Activated CD4-positive, alpha-beta T cell treated with anti-CD3 and anti-CD28 coated beads for 1 hour (primary cell): ENCODE measurements around the gene RERG.
"Not testable (repeated sequence)": the region's sequence is repeated elsewhere in the genome, so short reads cannot be mapped to it uniquely, and the experiment has no call there.

ENCODE experiments used
- DNase-seq: peaks from one replicate; pipeline ENCODE4 v3.0.0-alpha.2; 2020

RERG gene

DNA sequence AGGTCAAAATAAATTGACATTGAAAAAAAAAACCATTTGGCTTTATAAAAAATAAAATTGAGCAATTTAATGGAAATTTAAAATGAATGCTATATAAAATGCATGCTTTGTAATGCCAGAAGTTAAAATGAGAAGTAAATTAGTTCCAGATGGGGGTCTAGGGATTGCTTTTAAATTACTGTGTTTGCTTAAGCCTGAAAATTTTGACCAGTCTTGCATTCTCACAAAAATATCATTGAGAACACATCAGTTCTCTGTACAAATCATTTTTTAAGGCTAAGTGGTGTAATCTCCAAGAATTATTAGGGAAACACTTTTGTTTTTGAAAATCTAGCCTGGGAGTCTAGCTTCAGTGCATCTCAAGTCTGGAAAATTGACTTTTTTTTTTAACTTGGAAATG, 90.7 kb downstream of the RERG start:
- DNase-seq: no peak

DNA sequence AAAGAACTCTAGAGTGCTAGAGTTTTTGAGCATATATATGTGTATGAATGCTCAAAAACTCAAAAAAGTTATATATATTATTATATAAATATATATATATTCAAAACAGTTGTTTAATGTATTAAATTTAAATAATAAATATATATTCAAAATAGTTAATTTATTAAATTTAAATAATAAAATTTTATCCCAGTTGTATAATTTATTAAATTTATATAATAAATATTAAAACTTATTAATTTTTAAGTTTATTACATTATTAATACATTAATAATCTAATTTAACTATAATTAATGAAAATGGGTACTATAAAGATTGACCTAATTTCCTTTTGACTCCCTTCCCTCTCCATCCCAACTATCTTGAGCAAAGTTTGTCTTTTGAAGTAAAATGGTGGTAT, 97.8 kb downstream of the RERG start:
- no peak for DNase-seq

DNA sequence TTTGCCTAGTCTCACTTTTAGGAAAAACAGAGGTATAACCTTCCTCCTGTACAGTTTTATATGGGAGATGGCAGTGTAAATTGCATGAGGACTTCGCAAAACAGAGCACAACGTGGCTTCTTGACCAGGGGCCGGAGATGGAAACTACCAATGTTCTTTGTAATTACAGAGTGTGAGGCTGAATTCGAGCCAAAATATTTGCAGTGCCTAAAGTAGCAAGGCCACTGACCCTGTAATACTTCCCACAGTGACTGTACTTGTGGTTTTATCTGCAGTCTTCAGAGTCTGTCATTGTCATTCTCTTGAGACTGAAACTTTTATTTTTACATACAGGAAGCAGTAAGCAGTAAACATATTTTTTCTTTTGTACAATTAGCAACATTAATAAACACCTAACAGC, 98.9 kb downstream of the RERG start:
- DNase-seq: no peak

DNA sequence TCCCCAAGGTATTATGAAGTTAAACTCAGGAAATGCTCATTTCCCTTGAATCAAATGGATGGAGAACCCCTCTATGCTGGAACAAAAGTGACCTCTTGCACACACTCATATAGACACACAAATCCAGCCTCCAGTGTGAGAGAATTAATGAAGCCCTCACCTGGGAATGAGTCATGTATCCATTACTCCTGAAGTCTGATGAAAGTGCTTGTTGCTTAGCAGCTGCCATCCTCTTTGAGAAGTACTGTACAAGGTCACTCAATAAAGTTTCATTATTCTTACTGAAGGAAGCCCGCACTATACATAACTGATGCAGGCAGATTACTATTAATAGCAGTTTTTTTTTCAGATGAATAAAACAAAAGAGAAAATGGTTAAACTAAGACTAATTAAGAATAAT, 102.3 kb downstream of the RERG start:
- DNase-seq: no peak

DNA sequence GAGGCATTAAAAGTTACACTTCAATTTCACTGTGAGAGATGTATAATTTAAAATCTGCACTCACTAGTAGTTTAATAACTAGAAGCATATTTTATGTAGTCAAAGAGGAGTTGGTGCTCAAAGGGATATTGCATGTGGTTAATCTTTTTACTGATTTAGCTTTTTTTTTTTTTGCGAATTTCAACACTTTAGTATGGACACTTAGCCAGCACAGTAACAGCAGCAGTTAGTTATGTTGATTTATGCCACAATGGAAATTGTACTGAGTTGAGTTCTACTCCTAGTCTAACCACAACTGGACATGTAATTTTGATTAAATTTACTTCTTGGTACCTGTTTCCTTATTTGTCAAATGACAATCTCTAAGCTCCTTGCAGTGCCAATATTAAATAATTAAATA, 104.2 kb downstream of the RERG start:
- no peak for DNase-seq

DNA sequence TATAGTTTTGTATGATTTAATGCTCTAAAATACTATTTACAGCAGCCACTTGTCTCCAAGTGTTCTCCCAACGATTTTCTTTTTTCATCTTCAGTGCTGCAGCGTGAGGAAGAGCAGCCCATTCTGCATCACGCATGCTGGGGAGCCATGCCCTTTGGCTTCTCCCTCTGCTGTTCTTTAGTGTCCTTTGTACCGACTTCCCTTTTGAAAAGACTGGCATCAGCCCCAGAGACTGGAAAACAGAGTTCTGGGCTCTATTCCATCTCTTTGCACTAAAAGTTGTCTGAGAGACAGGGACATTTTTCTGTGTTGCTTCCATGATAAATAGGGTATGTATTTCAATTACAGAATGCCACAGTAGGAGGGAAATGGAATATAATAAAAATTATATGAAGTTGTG, 105.1 kb downstream of the RERG start:
- DNase-seq: no peak

DNA sequence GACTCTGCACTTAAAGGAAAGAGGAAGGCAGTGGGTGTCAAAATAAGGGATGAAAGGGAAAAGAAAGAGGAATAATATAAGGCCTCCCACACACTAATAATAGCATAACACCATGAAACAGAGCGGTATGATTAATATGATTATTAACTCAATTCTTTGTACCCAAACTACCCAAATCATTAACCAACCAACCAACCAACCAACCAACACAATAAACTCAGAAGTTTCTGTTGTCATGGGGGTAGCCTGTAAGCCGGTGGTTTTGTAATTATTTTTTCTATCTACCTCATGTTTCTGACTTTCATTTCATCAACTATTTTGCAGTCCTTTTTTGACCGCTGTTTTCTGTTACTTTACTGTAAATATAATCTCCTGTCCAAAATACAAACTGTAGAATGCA, 105.8 kb downstream of the RERG start:
- no peak for DNase-seq

DNA sequence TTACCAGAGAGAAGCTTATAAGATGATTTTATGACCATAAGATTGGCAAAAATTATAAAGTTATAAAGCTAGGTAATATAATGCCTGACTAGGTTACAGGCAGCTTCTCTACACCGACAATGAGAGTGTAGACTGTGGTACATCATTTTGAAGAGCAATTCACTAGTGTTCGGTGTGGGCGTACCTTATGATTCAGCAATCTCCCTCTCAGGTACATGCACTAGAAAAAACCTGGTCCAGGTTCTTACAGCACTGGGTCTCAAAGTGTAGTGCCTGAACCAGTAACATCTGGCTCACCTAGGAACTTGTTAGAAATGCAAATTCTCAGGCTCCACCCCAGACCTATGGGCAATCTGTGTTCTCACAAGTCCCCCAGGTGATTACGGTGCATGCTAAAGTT, 106.7 kb downstream of the RERG start:
- DNase-seq: no peak

DNA sequence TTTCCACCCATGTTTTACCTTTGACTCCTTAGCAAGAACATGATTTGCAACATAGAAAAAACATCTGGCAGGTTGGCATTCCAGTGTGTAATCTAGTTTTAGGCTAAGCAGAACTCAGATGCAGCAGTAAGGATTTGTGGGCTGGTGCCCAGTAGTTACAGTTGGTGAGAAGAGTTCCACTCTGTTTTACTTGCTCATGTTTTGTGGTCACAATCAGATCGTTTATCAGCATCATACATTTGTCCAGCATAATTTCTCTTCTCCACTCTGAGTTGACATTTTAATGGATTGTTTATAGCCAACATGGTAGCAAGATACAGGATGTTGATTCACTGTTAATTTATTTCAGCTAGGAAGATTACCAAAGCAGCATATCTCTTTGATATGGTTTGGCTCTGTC, 128.4 kb downstream of the RERG start:
- DNase-seq: no peak

DNA sequence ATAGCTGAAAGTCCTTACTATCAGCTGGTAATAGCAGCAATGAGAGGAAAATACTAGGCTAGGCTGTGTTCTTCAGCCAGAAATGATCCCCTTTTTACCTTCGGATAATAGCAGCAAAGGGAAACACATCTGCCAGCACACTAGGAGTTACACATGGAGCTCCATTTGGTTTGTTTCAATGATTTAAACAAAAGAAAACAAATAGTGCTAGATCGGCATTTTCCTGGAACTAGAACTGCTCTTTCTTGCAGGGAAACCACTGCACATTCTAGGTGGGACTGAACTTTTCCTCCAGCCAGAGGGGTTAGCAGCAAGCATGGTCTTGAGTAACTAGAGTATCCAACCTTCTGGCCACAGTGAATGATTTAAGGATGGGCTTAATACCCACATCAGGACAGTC, 130.8 kb downstream of the RERG start:
- no peak for DNase-seq

DNA sequence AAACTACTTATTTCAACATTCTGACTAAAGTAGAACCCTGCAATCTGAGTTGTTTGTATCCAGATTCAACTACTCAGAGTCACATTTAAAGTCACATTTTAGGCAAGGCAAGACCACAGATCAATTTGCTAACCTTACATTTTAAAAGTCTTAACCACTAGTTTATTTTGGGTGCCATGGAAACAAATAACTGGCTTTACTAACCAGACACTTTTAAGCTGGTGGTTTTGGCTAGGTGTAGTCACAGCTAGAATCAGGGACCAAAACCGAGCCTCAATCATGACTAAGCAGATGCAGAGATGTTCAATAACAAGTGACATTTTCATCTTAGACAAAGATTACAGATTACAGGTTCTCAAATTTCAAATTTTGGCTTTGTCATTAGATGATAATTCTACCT, 133.1 kb downstream of the RERG start:
- DNase-seq: no peak

DNA sequence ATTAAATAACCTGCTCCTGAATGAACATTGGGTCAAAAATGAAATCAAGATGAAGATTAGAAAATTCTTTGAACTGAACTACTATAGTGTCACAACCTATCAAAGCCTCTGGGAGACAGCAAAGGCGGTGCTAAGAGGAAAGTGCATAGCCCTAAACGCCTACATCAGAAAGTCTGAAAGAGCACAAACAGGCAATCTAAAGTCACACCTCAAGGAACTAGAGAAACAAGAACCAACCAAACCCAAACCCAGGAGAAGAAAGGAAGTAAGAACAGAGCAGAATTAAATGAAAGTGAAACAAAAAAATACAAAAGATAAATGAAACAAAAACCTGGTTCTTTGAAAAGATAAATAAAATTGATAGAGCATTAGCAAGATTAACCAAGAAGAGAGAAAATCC, 143.5 kb downstream of the RERG start:
- not testable (repeated sequence) for DNase-seq

DNA sequence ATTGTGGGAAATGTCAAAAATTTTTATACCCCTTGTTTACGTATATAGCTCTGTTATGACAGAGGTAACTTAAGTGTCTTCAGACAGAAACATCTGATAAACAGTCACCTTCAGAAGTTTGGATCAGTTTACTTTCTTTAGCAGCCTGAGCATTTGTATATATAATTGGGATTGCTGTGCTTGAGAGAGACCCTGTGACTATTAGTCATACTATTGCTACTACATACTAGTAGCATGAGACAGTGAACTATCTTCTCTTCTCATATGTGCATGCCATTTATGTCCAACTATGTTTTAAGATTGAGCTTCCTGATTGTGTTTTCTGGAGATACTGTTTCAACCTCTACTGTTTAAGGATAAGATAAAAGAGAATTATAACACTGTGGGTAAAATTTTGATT, 146.9 kb downstream of the RERG start:
- no peak for DNase-seq

DNA sequence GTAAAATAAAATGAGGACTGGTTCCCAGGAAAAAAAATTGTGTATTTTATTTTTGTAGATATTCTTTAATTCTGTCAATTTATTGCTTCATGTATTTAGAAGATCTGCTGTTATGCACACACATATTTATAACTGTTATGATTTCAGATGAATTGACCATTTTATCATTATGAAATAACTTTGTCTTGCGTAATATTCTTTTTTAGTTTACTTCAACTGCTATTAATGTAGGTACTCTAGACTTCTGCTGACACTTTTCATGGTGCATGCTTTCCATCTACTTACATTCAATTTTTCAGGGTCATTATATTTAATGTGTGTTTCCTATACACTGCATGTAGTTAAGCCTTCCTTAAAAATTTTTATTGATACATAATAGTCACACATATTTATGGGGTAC, 162.1 kb downstream of the RERG start:
- no peak for DNase-seq
